LNCaP clone FGC (cell line): ENCODE results near the gene ENPP1.
"Not testable (repeated sequence)": the region's sequence is repeated elsewhere in the genome, so short reads cannot be mapped to it uniquely, and the experiment has no call there.

Experiments used
- DNase-seq: peaks from one replicate; pipeline ENCODE4 v3.0.0-alpha.2; 2011; ENCODE audit warnings: low read depth
- H3K4me3 ChIP-seq: 2 replicates; pipeline ENCODE4 v1.5.1; 2011; ENCODE audit warnings: mild to moderate bottlenecking, low read depth, low read length, control low read depth
- CTCF ChIP-seq: IDR thresholded peaks from 2 replicates; pipeline ENCODE4 v1.5.1; 2012; ENCODE audit warnings: mild to moderate bottlenecking; ENCODE audit not compliant: control insufficient read depth, insufficient read depth; ENCODE audit errors: extremely low read depth

The ENPP1 gene

GRCh38 chr6:131911951-131912350, 104.1 kb downstream of the ENPP1 start:
- DNase-seq: no peak

GRCh38 chr6:131914234-131914633, 106.4 kb downstream of the ENPP1 start:
- no peak for DNase-seq
- H3K4me3 ChIP-seq: no peak overlapping the region
- TF ChIP-seq CTCF: no peak

More at GRCh38 chr6:131911951-131912350, 104.1 kb downstream of the ENPP1 start:
- H3K4me3 ChIP-seq: no peak overlapping the region
- TF ChIP-seq CTCF: no peak

GRCh38 chr6:131914967-131915751, 107.3 kb downstream of the ENPP1 start:
- H3K4me3 ChIP-seq: no peak overlapping the region
- DNase-seq: peak; percentile 51
- TF ChIP-seq CTCF: peak; percentile 85

- not testable (repeated sequence) for DNase-seq, H3K4me3 ChIP-seq
Observed at GRCh38 chr6:131916091-131916796, 108.4 kb downstream of the ENPP1 start.

- TF ChIP-seq CTCF: no peak
- H3K4me3 ChIP-seq: no peak overlapping the region
- DNase-seq: no peak
Observed at GRCh38 chr6:131916847-131917246, 109.0 kb downstream of the ENPP1 start.

GRCh38 chr6:131917318-131917717, 109.5 kb downstream of the ENPP1 start:
- no peak for TF ChIP-seq CTCF
- DNase-seq: no peak
- no peak overlapping the region for H3K4me3 ChIP-seq

GRCh38 chr6:131917763-131918649, 110.2 kb downstream of the ENPP1 start:
- no peak for TF ChIP-seq CTCF
- DNase-seq: no peak
- H3K4me3 ChIP-seq: no peak overlapping the region
